ENCODE data around the gene LMNTD1.

DNA sequence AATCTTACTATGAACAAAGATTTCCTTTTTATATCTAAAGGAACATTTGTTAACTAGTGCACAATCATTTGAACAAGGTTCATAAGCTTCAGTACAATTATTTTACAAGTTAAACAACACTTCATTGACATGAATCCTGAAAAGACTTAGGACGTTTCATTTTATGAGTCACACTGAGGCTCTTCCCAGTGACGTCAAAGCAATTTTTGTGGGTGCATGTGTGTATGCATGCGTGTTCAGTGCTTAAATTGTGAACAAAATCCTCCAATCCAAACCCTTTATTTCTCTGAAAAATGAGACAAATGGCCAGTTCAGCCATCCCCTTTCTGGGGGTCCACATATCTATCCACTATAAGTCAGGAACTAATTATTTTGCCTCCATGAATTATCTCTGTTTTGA is 2.9 kb downstream of the LMNTD1 start:
- TF ChIP-seq, protein P1, sequence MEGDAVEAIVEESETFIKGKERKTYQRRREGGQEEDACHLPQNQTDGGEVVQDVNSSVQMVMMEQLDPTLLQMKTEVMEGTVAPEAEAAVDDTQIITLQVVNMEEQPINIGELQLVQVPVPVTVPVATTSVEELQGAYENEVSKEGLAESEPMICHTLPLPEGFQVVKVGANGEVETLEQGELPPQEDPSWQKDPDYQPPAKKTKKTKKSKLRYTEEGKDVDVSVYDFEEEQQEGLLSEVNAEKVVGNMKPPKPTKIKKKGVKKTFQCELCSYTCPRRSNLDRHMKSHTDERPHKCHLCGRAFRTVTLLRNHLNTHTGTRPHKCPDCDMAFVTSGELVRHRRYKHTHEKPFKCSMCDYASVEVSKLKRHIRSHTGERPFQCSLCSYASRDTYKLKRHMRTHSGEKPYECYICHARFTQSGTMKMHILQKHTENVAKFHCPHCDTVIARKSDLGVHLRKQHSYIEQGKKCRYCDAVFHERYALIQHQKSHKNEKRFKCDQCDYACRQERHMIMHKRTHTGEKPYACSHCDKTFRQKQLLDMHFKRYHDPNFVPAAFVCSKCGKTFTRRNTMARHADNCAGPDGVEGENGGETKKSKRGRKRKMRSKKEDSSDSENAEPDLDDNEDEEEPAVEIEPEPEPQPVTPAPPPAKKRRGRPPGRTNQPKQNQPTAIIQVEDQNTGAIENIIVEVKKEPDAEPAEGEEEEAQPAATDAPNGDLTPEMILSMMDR (IDR thresholded peaks at IDR 0.05 in 8 of 11, conservative IDR thresholded peaks at IDR 0.05 in 3 of 11): no peak
- no peak for TF ChIP-seq POLR2AphosphoS5 (IDR thresholded peaks at IDR 0.05)
